OCI-LY1 (cell line): ENCODE measurements around the gene SLC36A4.

Source experiments
- H2AFZ ChIP-seq: fragments of 200-600 bp; sonication (generic), shearing (Covaris generic); 2 replicates; pipeline ENCODE4 v1.6.0; 2014; ENCODE audit warnings: antibody characterized with exemption, mild to moderate bottlenecking, low read length
- H3F3A ChIP-seq: fragments of 200-600 bp; sonication (generic), shearing (Covaris generic); 2 replicates; pipeline ENCODE4 v1.6.0; 2014; ENCODE audit warnings: mild to moderate bottlenecking, antibody characterized with exemption, low read length, moderate library complexity; ENCODE audit not compliant: insufficient read depth
- H3K27ac ChIP-seq: fragments of 200-600 bp; sonication (generic); 2 replicates; pipeline ENCODE4 v1.5.1; 2014; ENCODE audit warnings: low read length, mixed run types, mild to moderate bottlenecking, low read depth; ENCODE audit not compliant: poor library complexity, severe bottlenecking
- H3K27me3 ChIP-seq: fragments of 200-600 bp; sonication (generic); 2 replicates; pipeline ENCODE4 v1.6.0; 2014; ENCODE audit warnings: antibody characterized with exemption, mild to moderate bottlenecking, low read length, moderate library complexity; ENCODE audit not compliant: insufficient read depth
- H3K36me3 ChIP-seq: fragments of 200-600 bp; sonication (generic); 2 replicates; pipeline ENCODE4 v1.6.1; 2014; ENCODE audit warnings: mild to moderate bottlenecking, antibody characterized with exemption, low read length, moderate library complexity, mixed read lengths; ENCODE audit not compliant: insufficient read depth
- H3K4me1 ChIP-seq: fragments of 200-600 bp; sonication (generic); 2 replicates; pipeline ENCODE4 v1.5.1; 2014; ENCODE audit warnings: mild to moderate bottlenecking, low read length, moderate library complexity; ENCODE audit not compliant: insufficient read depth, severe bottlenecking
- H3K4me2 ChIP-seq: fragments of 200-600 bp; sonication (generic), shearing (Covaris generic); 2 replicates; pipeline ENCODE4 v1.6.1; 2014; ENCODE audit warnings: low read length
- H3K4me3 ChIP-seq: fragments of 200-600 bp; sonication (generic); 2 replicates; pipeline ENCODE4 v1.5.1; 2014; ENCODE audit warnings: low read length, low read depth, mild to moderate bottlenecking, mixed read lengths; ENCODE audit not compliant: poor library complexity, severe bottlenecking
- H3K79me2 ChIP-seq: fragments of 200-600 bp; shearing (Covaris generic); 2 replicates; pipeline ENCODE4 v1.6.1; 2016; ENCODE audit warnings: mixed run types, low read length, mixed read lengths; ENCODE audit not compliant: insufficient read depth
- H3K9ac ChIP-seq: fragments of 200-600 bp; sonication (generic), shearing (Covaris generic); 2 replicates; pipeline ENCODE4 v1.6.1; 2014; ENCODE audit warnings: mild to moderate bottlenecking, low read length, mixed read lengths
- H3K9me2 ChIP-seq: fragments of 200-600 bp; sonication (generic), shearing (Covaris generic); 2 replicates; pipeline ENCODE4 v1.6.1; 2014; ENCODE audit warnings: low read depth, mild to moderate bottlenecking, low read length, mixed read lengths
- H3K9me3 ChIP-seq: fragments of 200-600 bp; shearing (Covaris generic); 2 replicates; pipeline ENCODE4 v1.6.1; 2014; ENCODE audit warnings: low read length, mixed read lengths
- H4K20me1 ChIP-seq: fragments of 200-600 bp; sonication (generic), shearing (Covaris generic); 2 replicates; pipeline ENCODE4 v1.6.0; 2016; ENCODE audit warnings: mild to moderate bottlenecking, low read length; ENCODE audit not compliant: insufficient read depth
- CTCF ChIP-seq: fragments of 200-600 bp; sonication (generic), shearing (Covaris generic); IDR thresholded peaks from 2 replicates; pipeline ENCODE4 v1.5.1; 2017; ENCODE audit warnings: mild to moderate bottlenecking, antibody characterized with exemption, low read length, moderate library complexity, mixed read lengths
- EZH2 ChIP-seq: fragments of 200-600 bp; sonication (generic), shearing (Covaris generic); IDR thresholded peaks from 2 replicates; pipeline ENCODE4 v1.8.0; 2017; ENCODE audit warnings: borderline replicate concordance, mixed run types, mild to moderate bottlenecking, antibody characterized with exemption, low read length, moderate library complexity, mixed read lengths

Gene SLC36A4

GRCh38 chr11:93229876-93230275 is 32.1 kb upstream of the SLC36A4 start:
- no peaks in the 10 kb centered on the region for H3K9me2 ChIP-seq

GRCh38 chr11:93225662-93226061 is 27.9 kb upstream of the SLC36A4 start:
- H3K27me3 ChIP-seq = no peaks in the 10 kb centered on the region

More at GRCh38 chr11:93229876-93230275, 32.1 kb upstream of the SLC36A4 start:
- H3K36me3 ChIP-seq = no peaks in the 10 kb centered on the region
- H3K9me3 ChIP-seq = no peaks in the 10 kb centered on the region
- no peaks in the 10 kb centered on the region for H3F3A ChIP-seq
- no peak overlapping the region for H3K4me2 ChIP-seq
- no peak overlapping the region for H3K27ac ChIP-seq
- H3K9ac ChIP-seq = no peak overlapping the region
- no peak overlapping the region for H3K4me3 ChIP-seq
- TF ChIP-seq EZH2 (no peak), CTCF (no peak)
- no peaks in the 10 kb centered on the region for H3K4me1 ChIP-seq
- H2AFZ ChIP-seq = no peak overlapping the region
- no peaks in the 10 kb centered on the region for H3K27me3 ChIP-seq
- no peaks in the 10 kb centered on the region for H3K79me2 ChIP-seq
- no peaks in the 10 kb centered on the region for H4K20me1 ChIP-seq

GRCh38 chr11:93221539-93221938 is 23.7 kb upstream of the SLC36A4 start:
- Histone ChIP-seq H3K9me3 (no peaks in the 10 kb centered on the region), H3F3A (no peaks in the 10 kb centered on the region), H3K36me3 (no peaks in the 10 kb centered on the region), H3K9ac (no peak overlapping the region), H2AFZ (no peak overlapping the region), H3K27me3 (no peaks in the 10 kb centered on the region), H3K4me2 (no peak overlapping the region), H3K4me3 (no peak overlapping the region), H4K20me1 (no peaks in the 10 kb centered on the region), H3K27ac (no peak overlapping the region), H3K79me2 (no peaks in the 10 kb centered on the region), H3K9me2 (no peaks in the 10 kb centered on the region), H3K4me1 (no peaks in the 10 kb centered on the region)
- no peak for TF ChIP-seq CTCF
- no peak for TF ChIP-seq EZH2

More at GRCh38 chr11:93225662-93226061, 27.9 kb upstream of the SLC36A4 start:
- Histone ChIP-seq H2AFZ (no peak overlapping the region), H3K9me3 (no peaks in the 10 kb centered on the region), H3K4me1 (no peaks in the 10 kb centered on the region), H4K20me1 (no peaks in the 10 kb centered on the region), H3K79me2 (no peaks in the 10 kb centered on the region), H3K4me3 (no peak overlapping the region), H3K9me2 (no peaks in the 10 kb centered on the region), H3K9ac (no peak overlapping the region), H3F3A (no peaks in the 10 kb centered on the region), H3K4me2 (no peak overlapping the region), H3K27ac (no peak overlapping the region), H3K36me3 (no peaks in the 10 kb centered on the region)
- TF ChIP-seq EZH2 = no peak
- TF ChIP-seq CTCF = peak; percentile 30; the same call in 1 of the 2 replicates
